A673 (cell line): ENCODE measurements around the gene STUM. TPM values are rescaled to one million over a fixed set of nuclear protein-coding genes. Genes with fewer than 3 reads are reported as not detected.
A peak's percentile ranks its signal among the peaks of the same experiment; 100 is the strongest.

Experiments used
- BruUV-seq: library from RNA; stranded (reverse); fragments of 400-500 nt; replicated peaks from 2 replicates; lab custom pipeline; 2021; lab: Mats Ljungman, UMichigan
- CTCF ChIA-PET: fragments of 300-600 bp; sonication (Branson Sonifier 250); formaldehyde crosslinking; loops from one replicate; lab custom pipeline; 2022; ENCODE audit warnings: antibody characterized with exemption; lab: Charles Lee
- POLR2A ChIA-PET: fragments of 300-600 bp; sonication (Branson Sonifier 250); formaldehyde crosslinking; loops from one replicate; lab custom pipeline; 2022; ENCODE audit warnings: antibody characterized with exemption; ENCODE audit not compliant: low non-redundant PET; lab: Charles Lee
- DNase-seq: peaks from one replicate; pipeline ENCODE4 v3.0.0-alpha.2; 2015; ENCODE audit warnings: low spot score
- H3K27ac ChIP-seq: fragments of 200-600 bp; sonication (generic); 2 replicates; pipeline ENCODE4 v1.5.1; 2016; ENCODE audit warnings: mixed run types, low read depth, mild to moderate bottlenecking, mixed read lengths, antibody characterized with exemption, low read length; ENCODE audit not compliant: poor library complexity, severe bottlenecking
- H3K27me3 ChIP-seq: fragments of 200-600 bp; sonication (generic); replicated peaks from 2 replicates; pipeline ENCODE4 v1.6.1; 2017; ENCODE audit warnings: mixed run types, low read depth, mild to moderate bottlenecking, mixed read lengths, antibody characterized with exemption, low read length; ENCODE audit not compliant: insufficient read depth, poor library complexity
- H3K36me3 ChIP-seq: fragments of 200-600 bp; sonication (generic); 2 replicates; pipeline ENCODE4 v1.6.1; 2016; ENCODE audit warnings: mixed run types, mild to moderate bottlenecking, mixed read lengths, antibody characterized with exemption, low read length; ENCODE audit not compliant: insufficient read depth, poor library complexity, severe bottlenecking
- H3K4me1 ChIP-seq: fragments of 200-600 bp; sonication (generic); 2 replicates; pipeline ENCODE4 v1.6.1; 2017; ENCODE audit warnings: mixed run types, mild to moderate bottlenecking, mixed read lengths, antibody characterized with exemption, low read length; ENCODE audit not compliant: insufficient read depth, poor library complexity, severe bottlenecking
- H3K4me3 ChIP-seq: fragments of 200-600 bp; sonication (generic); 2 replicates; pipeline ENCODE4 v1.5.1; 2016; ENCODE audit warnings: low read depth, mixed run types, mild to moderate bottlenecking, mixed read lengths, low read length; ENCODE audit not compliant: poor library complexity, severe bottlenecking
- H3K9me3 ChIP-seq: fragments of 200-600 bp; sonication (generic); 2 replicates; pipeline ENCODE4 v1.6.1; 2016; ENCODE audit warnings: mixed run types, low read depth, mild to moderate bottlenecking, mixed read lengths, antibody characterized with exemption, low read length; ENCODE audit not compliant: poor library complexity, severe bottlenecking
- CTCF ChIP-seq: fragments of 300-800, 200-600 bp; sonication (generic); conservative IDR thresholded peaks from 2 replicates; pipeline ENCODE4 v1.5.1; 2017; ENCODE audit warnings: low read depth, mild to moderate bottlenecking, antibody characterized with exemption, low read length, moderate library complexity, mixed read lengths
- EZH2 ChIP-seq: fragments of 200-600 bp; sonication (generic); IDR thresholded peaks from 2 replicates; pipeline ENCODE4 v1.6.1; 2017; ENCODE audit warnings: borderline replicate concordance, low read depth, mild to moderate bottlenecking, mixed read lengths, antibody characterized with exemption, low read length; ENCODE audit not compliant: poor library complexity, severe bottlenecking
- intact Hi-C: fragments of 100-400 bp; cut with micrococcal nuclease; formaldehyde crosslinking; loops from one replicate; pipeline ENCODE4 v1.10.0; 2022; ENCODE audit not compliant: unreplicated experiment
- total RNA-seq: library from RNA; stranded (reverse); gene quantifications from 2 replicates; pipeline ENCODE4 v1.2.3, GENCODE V29; 2021

STUM gene
- total RNA-seq, 1 experiment from 2014 or later = 0.54 TPM

DNA sequence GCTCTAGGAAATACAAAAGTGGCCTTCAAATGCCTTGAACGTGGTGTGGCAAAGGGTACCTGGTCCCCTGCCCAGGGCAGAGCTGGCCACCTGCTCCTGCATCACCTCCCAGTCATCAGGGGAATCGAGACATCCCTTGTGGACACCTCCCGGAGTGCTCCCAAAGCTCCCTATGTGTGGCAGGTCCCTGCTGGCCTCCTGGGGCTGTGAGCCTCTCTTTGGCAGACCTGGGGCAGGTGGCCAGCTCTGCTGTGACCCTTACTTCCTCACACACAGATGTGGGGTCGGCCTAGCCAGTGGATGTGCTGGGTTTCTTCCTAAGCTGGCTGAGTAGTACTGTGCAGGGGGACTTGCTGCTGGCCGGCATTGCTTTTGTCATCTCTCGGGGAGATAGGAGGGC lies 104.0 kb downstream of the STUM start:
- no peaks in the 10 kb centered on the region for H3K9me3 ChIP-seq
- no peak overlapping the region for H3K4me3 ChIP-seq
- no peaks in the 10 kb centered on the region for H3K36me3 ChIP-seq
- H3K4me1 ChIP-seq = peaks cover 33% of the 10 kb centered on the region
- intact Hi-C loops = no loop called here
- CTCF ChIA-PET = no interaction called here
- no peaks in the 10 kb centered on the region for H3K27me3 ChIP-seq
- no peak for TF ChIP-seq EZH2
- no peak for TF ChIP-seq CTCF
- POLR2A ChIA-PET = no interaction called here
- no peak for DNase-seq
- BruUV-seq = no TSS peak
- no peak overlapping the region for H3K27ac ChIP-seq

- no peak for DNase-seq
- intact Hi-C loops = no loop called here
- BruUV-seq = no TSS peak
- H3K27ac ChIP-seq = no peak overlapping the region
- H3K27me3 ChIP-seq = no peaks in the 10 kb centered on the region
- TF ChIP-seq CTCF = no peak
- TF ChIP-seq EZH2 = no peak
- no peaks in the 10 kb centered on the region for H3K9me3 ChIP-seq
- H3K36me3 ChIP-seq = no peaks in the 10 kb centered on the region
- H3K4me3 ChIP-seq = no peak overlapping the region
- CTCF ChIA-PET = no interaction called here
- peaks cover 33% of the 10 kb centered on the region for H3K4me1 ChIP-seq
- POLR2A ChIA-PET = interaction anchor here (0.6 kb wide), 1 partner anchor 126 kb away, joined by 5 read pairs; no protein-coding TSS in a partner anchor
Observed at GRCh38 chr1:226653311-226653921, 104.9 kb downstream of the STUM start.

GRCh38 chr1:226654046-226654667 lies 105.6 kb downstream of the STUM start:
- H3K36me3 ChIP-seq = no peaks in the 10 kb centered on the region
- no peak for TF ChIP-seq CTCF
- no peak for TF ChIP-seq EZH2
- CTCF ChIA-PET = no interaction called here
- H3K27me3 ChIP-seq = no peaks in the 10 kb centered on the region
- no TSS peak for BruUV-seq
- peak overlapping the region; percentile 4 for H3K27ac ChIP-seq
- H3K4me3 ChIP-seq = no peak overlapping the region
- POLR2A ChIA-PET = no interaction called here
- H3K4me1 ChIP-seq = peaks cover 33% of the 10 kb centered on the region
- H3K9me3 ChIP-seq = no peaks in the 10 kb centered on the region
- DNase-seq = peak; percentile 27
- intact Hi-C loops = no loop called here
